ENCODE data around the gene HABP2. TPM values are rescaled to one million over a fixed set of nuclear protein-coding genes. Genes with fewer than 3 reads are reported as not detected.

HABP2 gene
- total RNA-seq, 1 donor from 2014 or later: 0.63 TPM

DNA sequence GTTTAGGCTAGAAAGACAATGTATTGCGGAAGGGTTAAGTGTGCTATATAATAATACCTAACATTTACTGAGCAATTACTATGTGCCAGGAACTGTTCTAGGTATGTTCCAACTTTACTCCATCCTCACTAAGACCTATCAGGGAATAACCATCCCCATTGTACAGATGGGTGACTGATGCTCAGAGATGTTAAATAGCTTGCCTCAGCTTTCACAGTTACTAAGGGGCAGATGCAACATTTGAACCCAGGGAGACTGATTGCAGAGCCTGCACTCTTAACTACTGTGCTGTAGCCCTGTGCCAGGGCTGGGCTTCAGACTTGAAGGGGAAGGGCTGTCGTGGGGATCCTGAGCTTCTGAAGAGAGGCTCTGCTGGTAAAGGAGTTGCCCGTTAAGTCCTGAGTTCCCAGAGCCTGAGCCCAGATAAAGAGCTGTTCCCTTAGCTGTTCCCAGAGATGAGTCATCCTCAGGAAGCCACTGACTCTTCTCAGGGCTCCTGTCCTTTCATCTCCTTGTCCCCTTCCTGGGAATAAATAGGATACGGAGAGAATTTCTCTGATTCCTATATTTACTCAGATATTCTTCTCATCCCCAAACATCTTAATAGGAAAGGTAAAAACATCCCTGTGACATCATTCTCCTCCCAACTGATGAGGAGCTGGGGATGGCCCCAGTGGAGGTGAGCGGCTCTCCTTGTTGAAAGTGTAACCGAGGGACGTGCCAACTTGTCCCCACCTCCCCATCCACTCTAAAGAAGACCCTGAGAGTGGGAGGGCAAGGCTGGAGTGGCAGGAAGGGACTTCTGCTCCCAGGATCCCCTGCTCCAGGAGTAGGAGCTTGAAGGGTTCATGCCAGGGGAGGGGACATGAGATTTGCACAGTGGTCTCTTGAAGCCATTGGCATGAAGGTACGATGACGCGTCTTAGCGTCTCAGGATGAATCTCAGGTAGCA, 28.0 kb upstream of the HABP2 start:
- TF ChIP-seq, protein P1, sequence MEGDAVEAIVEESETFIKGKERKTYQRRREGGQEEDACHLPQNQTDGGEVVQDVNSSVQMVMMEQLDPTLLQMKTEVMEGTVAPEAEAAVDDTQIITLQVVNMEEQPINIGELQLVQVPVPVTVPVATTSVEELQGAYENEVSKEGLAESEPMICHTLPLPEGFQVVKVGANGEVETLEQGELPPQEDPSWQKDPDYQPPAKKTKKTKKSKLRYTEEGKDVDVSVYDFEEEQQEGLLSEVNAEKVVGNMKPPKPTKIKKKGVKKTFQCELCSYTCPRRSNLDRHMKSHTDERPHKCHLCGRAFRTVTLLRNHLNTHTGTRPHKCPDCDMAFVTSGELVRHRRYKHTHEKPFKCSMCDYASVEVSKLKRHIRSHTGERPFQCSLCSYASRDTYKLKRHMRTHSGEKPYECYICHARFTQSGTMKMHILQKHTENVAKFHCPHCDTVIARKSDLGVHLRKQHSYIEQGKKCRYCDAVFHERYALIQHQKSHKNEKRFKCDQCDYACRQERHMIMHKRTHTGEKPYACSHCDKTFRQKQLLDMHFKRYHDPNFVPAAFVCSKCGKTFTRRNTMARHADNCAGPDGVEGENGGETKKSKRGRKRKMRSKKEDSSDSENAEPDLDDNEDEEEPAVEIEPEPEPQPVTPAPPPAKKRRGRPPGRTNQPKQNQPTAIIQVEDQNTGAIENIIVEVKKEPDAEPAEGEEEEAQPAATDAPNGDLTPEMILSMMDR (conservative IDR thresholded peaks at IDR 0.05; ENCODE audit: low read depth, low read length): no peak
- no peak for DNase-seq (ENCODE audit: low read depth)
- no peak overlapping the region for H3K4me3 ChIP-seq (ENCODE audit: low read depth, low read length)

- no peak overlapping the region for H3K4me3 ChIP-seq (ENCODE audit: low read depth, low read length)
- TF ChIP-seq, protein P1 (conservative IDR thresholded peaks at IDR 0.05; ENCODE audit: low read depth, low read length): no peak
- DNase-seq (ENCODE audit: low read depth): no peak
Measured at GRCh38 chr10:113525713-113526112, 27.1 kb upstream of the HABP2 start.

GRCh38 chr10:113527211-113527906, 25.5 kb upstream of the HABP2 start:
- no peak for DNase-seq (ENCODE audit: low read depth)
- TF ChIP-seq, protein P1 (conservative IDR thresholded peaks at IDR 0.05; ENCODE audit: low read depth, low read length): no peak
- no peak overlapping the region for H3K4me3 ChIP-seq (ENCODE audit: low read depth, low read length)

GRCh38 chr10:113528876-113529275, 24.0 kb upstream of the HABP2 start:
- no peak for DNase-seq (ENCODE audit: low read depth)
- TF ChIP-seq, protein P1 (conservative IDR thresholded peaks at IDR 0.05; ENCODE audit: low read depth, low read length): no peak
- H3K4me3 ChIP-seq (ENCODE audit: low read depth, low read length): no peak overlapping the region

DNA sequence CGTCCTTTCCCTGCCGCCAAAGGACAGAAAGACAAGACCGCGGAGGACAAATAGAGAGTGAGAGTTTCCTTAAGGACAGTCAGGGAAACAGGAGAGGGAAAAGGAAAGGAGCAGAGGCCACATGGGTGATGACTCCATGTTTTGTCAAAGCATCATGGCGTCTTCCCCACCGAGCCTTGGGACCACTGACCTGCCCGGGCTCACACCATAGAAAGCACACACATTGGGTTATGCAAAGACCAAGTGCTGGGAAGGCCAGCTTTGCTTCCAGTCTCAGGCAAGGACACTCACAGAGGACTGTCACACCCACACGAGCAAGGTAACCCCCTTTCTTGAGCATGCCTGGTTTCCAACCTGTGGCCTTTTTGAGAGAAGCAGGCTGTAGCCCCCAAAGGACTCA, 23.3 kb upstream of the HABP2 start:
- H3K4me3 ChIP-seq (ENCODE audit: low read depth, low read length): no peak overlapping the region
- DNase-seq (ENCODE audit: low read depth): no peak
- TF ChIP-seq, protein P1 (conservative IDR thresholded peaks at IDR 0.05; ENCODE audit: low read depth, low read length): no peak

DNA sequence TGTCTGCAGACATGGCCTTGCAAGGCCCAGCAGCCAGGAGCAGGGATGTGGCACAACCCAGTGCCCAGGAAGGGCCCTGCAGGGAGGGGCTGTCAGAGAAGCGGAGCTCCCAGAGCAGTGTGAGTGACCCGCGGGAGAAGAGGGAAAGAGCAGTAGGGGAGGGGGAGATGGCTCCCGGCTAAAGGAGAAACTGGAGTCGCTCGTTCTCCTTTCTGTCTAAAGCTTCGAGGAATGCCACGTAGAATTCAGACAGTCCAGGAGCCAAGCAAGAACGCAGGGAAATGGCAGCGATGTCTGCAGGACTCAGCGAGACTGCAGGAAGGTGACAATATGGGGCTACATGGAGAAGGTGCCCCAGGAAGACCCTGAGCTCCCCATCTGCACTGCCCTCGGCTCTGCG, 22.4 kb upstream of the HABP2 start:
- no peak for DNase-seq (ENCODE audit: low read depth)
- H3K4me3 ChIP-seq (ENCODE audit: low read depth, low read length): no peak overlapping the region
- TF ChIP-seq, protein P1 (conservative IDR thresholded peaks at IDR 0.05; ENCODE audit: low read depth, low read length): no peak

All from epithelial cell of proximal tubule (primary cell).